HG03457 (cell line): Measurements from ENCODE around the gene ZNF189.

Experiments used
- ATAC-seq: cut with Tn5 transposase; IDR thresholded peaks from one replicate; pipeline ENCODE4 v1.9.1; 2021; ENCODE audit warnings: moderate number of reproducible peaks; ENCODE audit not compliant: unreplicated experiment

Gene ZNF189

DNA sequence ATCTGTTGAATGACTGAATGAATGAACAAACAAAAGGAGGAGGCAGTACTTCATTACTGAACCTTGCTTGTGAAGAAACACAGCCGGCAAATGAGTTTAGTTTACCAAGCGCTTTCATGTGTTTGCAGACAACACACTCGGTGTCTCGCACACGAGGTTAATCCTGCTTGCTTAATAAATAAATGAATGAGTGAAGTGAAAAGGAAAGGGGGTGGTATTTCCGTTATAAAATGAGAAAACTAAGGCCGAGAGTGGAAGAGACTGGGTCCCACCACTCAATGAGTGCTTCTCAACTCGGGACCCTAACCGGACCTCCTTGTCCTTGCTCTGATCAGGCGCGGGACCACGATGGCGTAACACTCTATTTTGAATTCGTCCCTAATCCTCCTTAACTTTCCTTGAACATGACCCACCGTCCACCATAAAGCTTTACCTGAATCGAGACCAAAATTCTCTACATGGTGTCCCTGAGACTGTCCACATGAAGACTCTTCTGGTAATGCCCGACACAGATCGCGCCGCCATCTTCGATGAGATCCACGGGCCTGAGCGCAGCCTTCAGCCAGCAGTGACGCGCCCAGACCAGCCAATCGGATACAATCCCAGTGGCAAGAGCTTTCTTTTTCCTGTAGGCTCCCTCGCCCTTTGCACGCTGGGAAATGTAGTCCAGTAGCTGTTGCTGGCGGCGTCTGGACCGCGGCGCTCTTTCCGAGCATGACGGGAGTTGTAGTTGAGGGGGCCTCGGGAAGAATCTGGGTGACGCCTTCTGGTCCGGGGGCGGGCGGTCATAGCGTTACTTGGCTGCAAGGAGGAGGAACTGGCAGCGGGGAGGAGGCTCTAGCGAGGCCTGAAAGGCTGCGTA, at the start of gene ZNF189, which contains the start of gene MRPL50:
Gene ZNF189 (plus strand): TSS at position 784 of the 862 bp plus-strand sequence. CDS start 306 bp downstream, outside the sequence.
Gene MRPL50 (minus strand): TSS at position 551 of the 862 bp plus-strand sequence. CDS start 26 bp downstream, at position 525.
- ATAC-seq = peak; percentile 99

DNA sequence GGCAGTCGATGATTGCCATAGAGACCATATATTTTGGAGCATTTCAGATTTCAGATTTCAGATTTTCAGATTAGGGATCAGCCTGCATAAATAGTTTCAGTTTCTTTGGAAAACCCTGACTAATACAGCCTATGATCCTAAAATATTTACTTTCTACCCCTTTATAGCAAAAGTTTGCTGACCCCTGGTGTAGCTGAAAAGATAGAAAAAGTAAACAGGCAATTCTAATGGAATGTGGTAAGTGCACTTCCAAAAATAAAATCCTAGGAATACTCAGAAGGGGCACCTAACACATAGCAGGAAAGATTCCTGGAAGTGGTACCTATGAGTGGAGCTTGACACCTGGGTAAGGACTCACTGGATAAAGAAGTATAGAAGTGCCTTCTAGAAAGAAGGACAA, 48.4 kb upstream of the ZNF189 start:
- ATAC-seq = no peak

DNA sequence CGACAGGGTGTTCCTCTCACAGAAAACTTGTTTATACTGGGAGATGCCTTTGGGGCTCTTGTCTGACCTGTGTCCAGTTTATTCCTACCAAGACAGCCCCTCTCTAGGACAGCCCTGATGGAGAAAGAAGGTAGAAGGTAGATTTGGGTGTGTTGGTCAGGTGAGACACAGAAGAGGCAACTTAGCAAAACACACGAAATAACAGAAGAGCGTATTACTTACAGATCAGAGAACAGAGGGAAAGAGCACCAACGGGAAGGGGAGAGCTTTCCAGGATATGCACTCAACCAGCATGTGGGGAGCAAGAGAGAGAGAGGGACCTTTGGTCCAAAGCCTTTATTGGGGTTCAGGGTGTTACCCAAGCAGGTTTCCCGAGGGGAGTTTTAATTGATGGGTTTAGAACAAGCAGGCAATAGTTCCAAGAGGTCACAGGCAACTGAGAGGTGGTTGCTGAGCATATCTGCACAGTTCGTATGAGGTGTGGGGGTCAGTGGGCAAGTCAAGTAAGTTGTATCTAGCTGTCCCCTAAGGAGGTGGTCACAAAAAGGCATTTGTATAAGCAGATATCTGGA, 45.7 kb upstream of the ZNF189 start:
- ATAC-seq = no peak

DNA sequence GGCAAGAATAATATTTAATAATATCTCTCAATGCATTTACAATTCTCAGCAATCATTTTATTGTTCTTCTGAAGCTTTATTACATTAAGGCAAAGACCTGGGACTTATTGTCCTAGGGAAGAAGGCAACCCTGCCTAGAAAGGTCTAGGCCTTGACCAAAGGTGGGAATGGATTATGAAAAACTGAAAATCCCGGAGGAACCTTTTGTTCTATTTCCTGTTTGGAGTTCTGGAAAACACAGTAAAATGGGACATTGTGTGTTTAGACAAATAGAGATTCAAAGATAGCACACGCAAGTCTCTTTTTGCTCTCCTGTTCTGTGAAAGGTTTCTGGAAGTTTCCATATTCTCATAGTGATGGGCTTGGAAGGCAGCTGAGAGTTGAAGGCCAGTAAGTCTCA, 45.0 kb upstream of the ZNF189 start:
- no peak for ATAC-seq

DNA sequence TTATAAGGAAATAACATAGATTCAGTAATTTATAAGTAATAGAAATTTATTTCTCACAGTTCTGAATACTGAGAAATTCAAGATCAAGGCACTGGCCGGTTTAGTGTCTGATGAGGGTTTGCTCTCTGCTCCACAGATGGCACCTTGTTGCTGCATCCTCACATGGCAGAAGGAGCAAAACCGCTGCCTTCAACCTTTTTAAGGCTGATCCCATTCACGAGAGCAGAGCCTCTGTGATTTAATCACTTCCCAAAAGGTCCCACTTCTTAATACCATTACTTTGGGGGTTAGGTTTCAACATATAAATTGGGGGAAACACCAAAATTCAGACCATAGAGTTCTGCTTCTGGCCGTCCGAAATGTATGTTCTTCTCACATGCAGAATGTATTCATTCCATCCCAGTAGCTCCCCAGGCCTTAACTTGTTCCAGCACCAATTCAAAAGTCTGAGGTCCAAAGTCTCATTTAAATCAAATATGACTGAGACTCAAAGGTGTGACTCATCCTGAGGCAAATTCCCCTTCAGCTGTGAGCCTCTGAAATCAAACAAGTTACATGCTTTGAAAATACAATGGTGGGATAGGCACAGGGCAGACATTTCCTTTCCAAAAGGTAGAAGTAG, 44.4 kb upstream of the ZNF189 start:
- no peak for ATAC-seq

DNA sequence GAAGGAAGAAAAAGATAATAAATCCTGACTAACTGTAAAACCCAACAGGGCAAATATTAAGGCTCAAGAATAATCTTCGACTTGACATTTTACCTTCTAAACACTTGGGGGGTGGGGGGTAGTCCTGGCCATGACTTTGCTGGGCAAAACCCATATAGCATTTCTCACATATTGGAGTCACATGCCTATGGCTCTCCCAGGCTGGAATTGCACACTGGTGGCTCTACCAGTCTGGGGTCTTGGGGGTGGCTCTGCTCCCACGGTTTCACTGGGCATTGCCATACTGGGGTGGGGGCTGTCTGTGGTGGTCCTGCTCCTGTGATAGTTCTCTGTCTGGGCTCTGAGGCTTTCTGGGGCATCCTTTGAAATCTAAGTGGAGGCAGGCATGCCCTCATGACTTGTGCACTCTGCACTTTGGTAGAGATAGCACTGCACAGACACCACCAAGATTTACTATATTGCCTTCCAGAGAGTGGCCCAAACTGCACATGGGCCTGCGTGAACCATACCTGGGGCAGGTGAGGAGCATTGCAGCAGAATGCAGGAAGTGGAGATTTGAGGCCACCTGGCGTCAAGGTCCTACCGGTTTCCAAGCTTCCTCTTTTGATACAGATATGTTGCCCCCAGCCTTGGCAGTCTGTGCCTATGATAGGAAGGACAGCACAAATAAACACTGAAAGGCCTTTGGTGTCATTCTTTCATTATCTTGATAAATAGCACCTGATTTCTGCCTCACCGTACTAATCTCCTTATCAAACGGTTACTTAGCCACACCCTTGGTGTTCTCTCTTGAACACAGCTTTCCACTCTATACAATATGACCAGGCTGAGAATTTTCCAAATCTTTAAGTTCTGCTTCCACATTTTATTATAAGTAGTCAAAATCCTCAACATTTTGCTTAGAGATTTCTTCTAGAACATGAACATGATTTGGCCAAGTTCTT, 43.6 kb upstream of the ZNF189 start:
- ATAC-seq = no peak

DNA sequence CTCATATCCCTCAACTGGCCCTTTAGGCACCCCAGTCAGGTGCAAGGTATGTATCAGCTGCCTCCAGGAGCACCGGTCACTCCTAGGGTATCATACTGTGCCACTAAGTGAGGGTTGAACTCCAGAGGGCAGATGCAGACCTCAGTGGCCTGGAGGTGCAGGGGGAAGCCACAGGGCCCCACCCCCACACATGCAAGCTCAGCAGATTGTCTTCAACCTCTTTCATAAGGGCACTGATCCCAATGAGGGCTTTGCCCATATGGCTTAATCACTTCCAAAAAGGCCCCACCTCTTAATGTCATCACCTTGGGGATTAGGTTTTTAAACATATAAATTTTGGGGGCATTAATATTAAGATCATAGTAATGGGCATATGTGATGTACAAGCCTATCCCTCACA, 42.0 kb upstream of the ZNF189 start:
- ATAC-seq = no peak

DNA sequence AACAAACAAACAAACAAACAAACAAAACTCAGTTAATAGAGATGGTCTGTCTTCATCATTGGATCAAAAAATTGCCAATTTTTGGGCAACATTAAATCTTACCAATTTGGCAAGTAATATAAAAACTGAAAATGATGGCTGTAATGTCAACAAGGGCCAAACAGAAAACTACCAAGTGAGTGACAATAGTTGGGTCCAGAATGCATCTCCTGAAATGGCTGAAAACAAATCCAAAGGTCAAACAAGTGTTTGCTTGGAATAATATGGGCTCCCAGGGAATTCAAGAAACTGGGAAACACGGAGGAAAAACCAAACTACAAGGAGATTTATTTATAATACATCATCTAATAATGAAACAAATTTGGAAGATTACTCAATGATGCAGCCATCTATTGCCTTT, 39.0 kb upstream of the ZNF189 start:
- no peak for ATAC-seq

DNA sequence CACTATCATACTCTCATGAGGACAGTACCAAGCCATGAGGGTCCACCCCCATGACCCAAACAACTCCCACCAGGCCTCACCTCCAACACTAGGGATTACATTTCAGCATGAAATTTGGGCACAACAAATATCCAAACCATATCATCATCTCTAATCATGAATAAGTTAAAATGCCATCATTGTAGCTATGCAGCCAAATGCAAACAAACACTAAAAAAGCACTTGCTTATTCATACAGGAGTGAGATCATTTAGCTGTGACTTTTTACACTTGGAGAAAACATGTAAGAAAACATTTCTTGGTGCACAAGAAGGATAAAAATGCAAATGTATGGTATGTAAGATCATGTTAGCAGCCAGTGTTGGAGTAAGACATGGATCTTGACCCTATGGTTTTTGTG, 38.0 kb upstream of the ZNF189 start:
- ATAC-seq = no peak

DNA sequence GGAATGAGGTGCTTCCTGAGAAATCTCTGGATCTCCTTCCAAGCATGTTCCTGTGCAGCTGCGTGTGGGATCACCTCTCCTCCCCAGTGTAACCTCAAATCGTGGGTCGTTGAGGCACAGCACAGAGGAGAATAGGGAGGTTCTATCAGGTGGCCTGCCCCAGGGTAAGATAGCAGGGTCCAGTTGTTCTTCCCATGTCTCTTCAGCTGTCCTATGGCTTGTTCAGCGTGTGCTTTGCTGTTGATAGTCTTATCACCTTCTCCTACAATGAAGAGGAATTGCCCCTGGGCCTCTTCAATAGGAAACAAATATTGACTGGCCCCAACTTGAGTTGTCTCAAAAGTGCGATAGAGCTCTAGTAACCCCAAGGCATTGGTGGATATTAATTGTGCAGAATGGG, 36.2 kb upstream of the ZNF189 start:
- ATAC-seq = no peak

DNA sequence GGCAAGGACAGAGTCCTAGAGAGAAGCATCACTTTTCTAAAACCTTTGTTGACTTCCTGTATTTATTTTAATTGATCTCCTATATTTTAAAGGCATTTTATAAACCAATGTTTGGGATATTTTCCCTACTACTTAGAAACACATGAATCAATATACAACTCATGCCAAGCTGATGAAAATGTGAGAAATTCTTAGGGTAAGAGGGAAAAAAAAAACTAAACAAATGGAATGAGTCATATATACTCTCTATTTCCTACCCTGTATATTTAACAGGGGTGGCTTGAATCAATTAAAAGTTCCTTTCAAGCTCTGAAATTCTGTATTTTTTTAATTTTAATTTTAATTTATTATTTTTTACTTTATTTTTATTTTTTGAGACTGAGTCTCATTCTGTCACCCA, 33.5 kb upstream of the ZNF189 start:
- no peak for ATAC-seq

DNA sequence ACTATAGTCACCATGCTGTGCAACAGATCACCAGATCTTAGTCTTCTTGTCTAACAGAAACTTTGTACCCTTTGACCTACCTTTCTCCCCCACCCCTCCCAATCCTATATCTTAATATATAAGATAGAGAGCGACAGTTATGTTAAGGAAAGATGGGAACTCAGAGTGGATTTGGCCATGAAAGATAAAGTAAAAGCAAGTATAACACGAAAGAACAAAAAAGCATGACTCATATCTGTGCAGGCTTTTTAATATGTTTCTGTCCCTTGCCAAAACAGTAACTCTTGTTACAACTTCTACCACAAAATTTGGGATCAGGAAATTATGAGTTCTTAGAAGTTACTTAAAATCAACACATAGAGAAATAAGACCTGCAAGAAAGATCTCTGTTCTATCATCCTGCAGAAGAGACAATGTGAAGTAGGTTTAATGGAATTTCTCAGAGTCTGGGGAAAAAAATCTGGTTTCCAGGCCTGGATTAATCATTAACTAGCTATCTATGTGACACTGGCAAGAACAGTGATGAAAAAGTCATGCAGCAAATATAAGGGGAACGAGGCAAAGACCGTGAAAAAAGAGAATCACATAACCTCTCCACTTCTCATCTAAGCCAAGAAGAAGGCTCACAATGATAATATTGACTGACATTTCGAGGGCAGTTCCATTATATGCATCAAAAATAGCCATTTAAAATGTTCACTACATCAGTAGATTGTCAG, 32.5 kb upstream of the ZNF189 start:
- no peak for ATAC-seq

DNA sequence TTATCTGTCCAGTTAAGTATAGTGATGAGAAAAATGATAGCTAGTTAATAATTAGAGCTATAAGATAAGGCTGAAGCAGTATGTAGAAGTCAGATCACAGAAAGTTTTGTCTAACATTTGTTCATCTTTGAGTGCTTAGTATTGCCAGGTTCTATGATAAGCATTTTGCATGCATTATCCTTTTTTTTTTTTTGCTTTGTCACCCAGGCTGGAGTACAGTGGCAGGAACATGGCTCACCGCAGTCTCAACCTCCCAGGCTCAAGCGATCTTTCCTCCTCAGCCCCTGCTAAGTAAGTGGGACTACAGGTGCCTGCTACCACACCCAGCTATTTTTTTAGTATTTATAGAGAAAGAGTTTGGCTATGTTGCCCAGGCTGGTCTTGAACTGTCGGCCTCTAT, 31.3 kb upstream of the ZNF189 start:
- ATAC-seq = no peak

DNA sequence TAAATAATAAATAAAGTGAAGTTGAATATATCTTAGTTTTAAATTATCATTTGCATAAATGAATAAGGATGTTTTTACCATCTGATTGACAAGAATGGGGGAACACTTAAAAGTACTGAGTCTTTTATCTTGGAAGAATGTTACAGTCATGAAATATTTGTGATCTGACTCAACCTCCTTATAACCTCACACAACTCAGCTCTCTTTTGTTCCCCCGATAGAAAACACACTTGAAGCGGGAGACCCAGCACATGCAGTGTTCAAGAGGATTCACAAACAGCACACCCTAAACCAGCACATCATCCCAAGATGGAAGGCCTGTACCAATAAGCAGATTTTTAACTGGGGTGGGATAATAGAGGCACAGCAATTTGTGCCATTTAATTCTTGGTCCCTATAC, 29.4 kb upstream of the ZNF189 start:
- ATAC-seq = no peak

DNA sequence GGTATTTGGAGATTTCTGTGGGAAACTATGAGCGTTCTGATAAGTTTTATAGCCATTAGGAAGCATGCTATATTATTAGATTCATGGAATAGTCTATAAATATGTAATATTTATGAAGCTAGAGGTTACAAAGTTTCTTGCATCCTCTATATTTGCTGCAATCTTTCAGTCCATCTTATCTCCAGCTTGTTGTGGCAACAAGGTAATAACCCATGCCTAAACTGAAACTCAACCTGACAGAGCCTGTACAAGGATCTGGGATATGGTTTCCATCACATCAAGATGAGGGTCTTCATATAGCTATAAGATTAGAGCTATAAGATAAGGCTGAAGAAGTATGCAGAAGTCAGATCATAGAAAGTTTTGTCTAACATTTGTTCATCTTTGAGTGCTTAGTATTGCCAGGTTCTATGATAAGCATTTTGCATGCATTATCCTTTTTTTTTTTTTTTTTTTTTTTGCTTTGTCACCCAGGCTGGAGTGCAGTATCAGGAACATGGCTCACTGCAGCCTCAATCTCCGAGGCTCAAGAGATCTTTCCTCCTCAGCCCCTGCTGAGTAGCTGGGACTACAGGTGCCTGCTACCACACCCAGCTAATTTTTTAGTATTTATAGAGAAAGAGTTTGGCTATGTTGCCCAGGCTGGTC, 28.6 kb upstream of the ZNF189 start:
- ATAC-seq = no peak

DNA sequence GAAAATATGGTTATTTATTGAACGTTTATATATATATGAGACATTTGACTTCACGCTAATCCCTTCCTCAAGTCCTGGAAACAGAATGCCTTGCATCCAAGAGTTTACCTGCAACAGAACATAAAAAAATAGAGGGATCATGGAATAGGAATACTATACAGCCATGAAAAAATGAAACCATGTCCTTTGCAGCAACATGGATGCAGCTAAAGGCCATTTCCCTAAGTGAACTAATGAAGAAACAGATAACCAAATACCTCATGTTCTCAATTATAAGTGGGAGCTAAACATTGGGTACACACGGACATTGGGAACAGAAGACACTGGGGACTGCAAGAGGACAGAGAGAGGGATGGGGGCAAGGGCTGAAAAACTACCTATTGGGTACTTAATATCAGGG, 26.8 kb upstream of the ZNF189 start:
- no peak for ATAC-seq

DNA sequence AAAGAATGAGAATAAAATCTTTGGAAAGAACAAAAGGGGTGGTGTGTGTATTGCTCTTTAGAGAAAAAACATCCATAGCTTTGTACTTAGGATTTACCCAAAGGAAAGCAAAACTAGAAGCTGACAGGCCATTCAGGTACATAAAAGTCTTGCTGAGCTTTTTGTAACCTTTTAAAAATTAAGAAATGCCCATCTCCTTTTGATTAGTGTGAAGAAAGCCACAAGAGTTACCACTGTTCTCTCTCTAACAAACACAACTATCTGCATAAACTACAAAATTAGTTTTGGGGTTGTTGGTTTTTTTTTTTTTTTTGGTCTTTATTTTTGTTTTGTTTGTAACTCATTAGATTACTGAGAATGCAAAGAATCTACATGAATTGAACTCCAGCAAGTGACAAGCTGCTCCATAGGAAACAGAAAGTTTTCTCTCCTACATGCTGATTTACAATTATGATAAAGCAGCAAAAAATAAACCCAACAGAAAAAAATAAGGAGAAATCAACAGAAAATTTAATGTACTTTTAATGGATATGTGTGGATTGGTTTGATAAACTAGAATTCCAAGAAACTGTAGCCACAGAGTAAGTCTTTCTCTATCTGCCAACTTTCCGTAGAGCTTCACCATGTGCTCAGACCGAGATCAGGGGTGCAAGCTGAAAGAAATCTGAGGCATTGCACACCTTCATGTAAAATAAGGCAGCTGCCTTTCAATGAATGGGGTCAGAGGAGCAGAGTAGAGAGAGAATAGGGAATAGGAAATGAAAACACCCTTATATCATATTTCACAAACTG, 26.1 kb upstream of the ZNF189 start:
- no peak for ATAC-seq

DNA sequence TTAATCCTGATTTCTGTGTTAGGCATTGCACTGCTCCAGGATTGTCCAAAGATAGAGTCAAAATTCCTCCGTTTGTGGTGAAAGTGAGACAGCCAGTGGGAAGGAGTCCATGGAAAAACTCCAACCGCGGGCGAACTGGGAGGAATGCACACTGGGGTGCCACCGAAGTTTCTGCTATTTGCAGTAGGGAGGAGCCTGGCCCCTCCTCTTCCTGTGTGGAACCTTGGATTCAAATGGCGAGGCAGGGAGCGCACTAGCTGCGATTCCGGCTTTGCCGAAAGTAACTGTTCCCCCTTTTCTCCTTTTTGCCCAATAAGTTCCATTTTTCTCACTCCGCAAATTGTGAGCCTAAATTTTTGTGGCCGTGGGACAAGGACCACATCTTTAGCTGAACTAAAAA, 23.1 kb upstream of the ZNF189 start:
- ATAC-seq = no peak
